RWPE1 (cell line): ENCODE measurements around the gene CLCN2.

Experiments
- CTCF ChIA-PET: fragments of 350-600 bp; sonication (Branson Sonifier 250); formaldehyde crosslinking; extraction: SDS; loops from one replicate; lab custom pipeline; 2021; lab: Yijun Ruan, JAX
- POLR2A ChIA-PET: fragments of 400-600 bp; formaldehyde crosslinking; extraction: SDS; loops from one replicate; lab custom pipeline; 2020; ENCODE audit warnings: antibody characterized with exemption; ENCODE audit not compliant: low non-redundant PET; lab: Yijun Ruan, JAX
- DNase-seq: peaks from one replicate; pipeline ENCODE4 v3.0.0; 2012; ENCODE audit warnings: low spot score
- H3K27ac ChIP-seq: fragments of 450-650 bp; 2 replicates; pipeline ENCODE4 v1.5.1; 2017
- TF ChIP-seq, protein P1 (sequence below): fragments of 450-650 bp; conservative IDR thresholded peaks from 2 replicates; pipeline ENCODE4 v1.5.1; 2017; ENCODE audit warnings: low read depth, mild to moderate bottlenecking

CLCN2 gene

DNA sequence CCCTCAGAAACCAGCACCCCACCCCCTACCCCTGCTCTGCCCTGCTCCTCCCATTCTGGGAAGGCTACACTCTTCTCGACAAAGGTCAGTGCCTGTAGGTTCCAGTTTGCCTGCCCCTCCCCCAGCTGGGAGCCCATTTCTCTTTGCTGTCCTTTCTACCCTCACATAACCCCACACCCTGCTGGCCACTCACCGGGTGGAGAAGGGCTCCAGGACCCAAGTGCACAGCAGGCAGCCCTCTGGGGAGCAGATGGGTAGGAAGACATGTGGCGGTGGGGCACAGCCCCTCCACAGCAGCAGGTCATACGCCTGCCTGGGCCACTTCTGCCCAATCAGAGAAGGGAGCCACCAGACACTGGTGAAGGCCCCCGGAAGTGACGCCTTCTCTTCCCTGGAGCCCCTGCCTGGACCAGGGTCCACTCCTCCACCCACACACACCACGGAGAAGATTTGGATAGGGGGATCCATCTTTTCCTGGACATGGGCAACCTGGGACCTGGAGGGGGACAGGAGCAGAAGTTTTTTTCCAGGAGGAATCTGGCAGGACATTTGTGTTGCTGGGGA lies 16.6 kb upstream of the CLCN2 start, which contains the start of gene THPO:
Gene THPO (minus strand): TSS at position 326 of the 564 bp plus-strand sequence. CDS start 1,948 bp downstream, outside the sequence.
- TF ChIP-seq, protein P1, sequence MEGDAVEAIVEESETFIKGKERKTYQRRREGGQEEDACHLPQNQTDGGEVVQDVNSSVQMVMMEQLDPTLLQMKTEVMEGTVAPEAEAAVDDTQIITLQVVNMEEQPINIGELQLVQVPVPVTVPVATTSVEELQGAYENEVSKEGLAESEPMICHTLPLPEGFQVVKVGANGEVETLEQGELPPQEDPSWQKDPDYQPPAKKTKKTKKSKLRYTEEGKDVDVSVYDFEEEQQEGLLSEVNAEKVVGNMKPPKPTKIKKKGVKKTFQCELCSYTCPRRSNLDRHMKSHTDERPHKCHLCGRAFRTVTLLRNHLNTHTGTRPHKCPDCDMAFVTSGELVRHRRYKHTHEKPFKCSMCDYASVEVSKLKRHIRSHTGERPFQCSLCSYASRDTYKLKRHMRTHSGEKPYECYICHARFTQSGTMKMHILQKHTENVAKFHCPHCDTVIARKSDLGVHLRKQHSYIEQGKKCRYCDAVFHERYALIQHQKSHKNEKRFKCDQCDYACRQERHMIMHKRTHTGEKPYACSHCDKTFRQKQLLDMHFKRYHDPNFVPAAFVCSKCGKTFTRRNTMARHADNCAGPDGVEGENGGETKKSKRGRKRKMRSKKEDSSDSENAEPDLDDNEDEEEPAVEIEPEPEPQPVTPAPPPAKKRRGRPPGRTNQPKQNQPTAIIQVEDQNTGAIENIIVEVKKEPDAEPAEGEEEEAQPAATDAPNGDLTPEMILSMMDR = no peak
- CTCF ChIA-PET = interaction anchor here (1.1 to 1.2 kb wide), 2 partner anchors 136 to 164 kb away, joined by 4 read pairs; no protein-coding TSS in a partner anchor
- no peak for DNase-seq
- H3K27ac ChIP-seq = no peak within 1 kb of the TSS
- POLR2A ChIA-PET = no interaction called here

- ChIA-PET CTCF (interaction anchor here (0.8 kb wide), 1 partner anchor 164 kb away, joined by 3 read pairs; no protein-coding TSS in a partner anchor), POLR2A (no interaction called here)
- TF ChIP-seq, protein P1 = no peak
- H3K27ac ChIP-seq = no peak overlapping the region
- no peak for DNase-seq
Observed at GRCh38 chr3:184377374-184377773, 16.0 kb upstream of the CLCN2 start.

- ChIA-PET POLR2A (no interaction called here), CTCF (interaction anchor here (0.6 to 1.9 kb wide), 2 partner anchors 89 to 138 kb away, joined by 3 to 12 read pairs; no protein-coding TSS in a partner anchor)
- no peak overlapping the region for H3K27ac ChIP-seq
- TF ChIP-seq, protein P1 = no peak
- DNase-seq = no peak
Observed at GRCh38 chr3:184375747-184376461, 14.5 kb upstream of the CLCN2 start.

DNA sequence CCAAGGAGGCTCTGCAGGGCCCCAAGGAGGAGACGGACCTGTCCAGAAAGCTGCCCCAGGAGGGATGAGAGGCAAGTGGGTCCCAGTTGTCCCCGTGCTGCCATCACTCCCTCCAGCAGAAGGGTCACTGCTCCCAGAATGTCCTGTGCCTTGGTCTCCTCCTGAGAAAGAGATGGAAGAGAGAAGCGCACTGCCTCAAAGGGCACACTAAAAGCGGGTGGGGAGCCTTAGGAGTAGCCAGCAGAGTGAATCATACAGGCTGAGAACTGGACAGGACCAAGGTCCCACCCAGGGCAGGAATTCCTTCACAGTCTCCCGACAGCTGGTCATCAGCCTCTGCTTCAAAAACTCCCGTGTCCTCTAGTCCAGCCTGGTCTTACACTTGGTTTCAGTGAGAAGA lies 12.0 kb upstream of the CLCN2 start:
- H3K27ac ChIP-seq = no peak overlapping the region
- ChIA-PET POLR2A (no interaction called here), CTCF (interaction anchor here (0.5 to 2.3 kb wide), 5 partner anchors 10 to 168 kb away, joined by 3 to 13 read pairs (median 6); no protein-coding TSS in a partner anchor)
- no peak for DNase-seq
- TF ChIP-seq, protein P1 = no peak

DNA sequence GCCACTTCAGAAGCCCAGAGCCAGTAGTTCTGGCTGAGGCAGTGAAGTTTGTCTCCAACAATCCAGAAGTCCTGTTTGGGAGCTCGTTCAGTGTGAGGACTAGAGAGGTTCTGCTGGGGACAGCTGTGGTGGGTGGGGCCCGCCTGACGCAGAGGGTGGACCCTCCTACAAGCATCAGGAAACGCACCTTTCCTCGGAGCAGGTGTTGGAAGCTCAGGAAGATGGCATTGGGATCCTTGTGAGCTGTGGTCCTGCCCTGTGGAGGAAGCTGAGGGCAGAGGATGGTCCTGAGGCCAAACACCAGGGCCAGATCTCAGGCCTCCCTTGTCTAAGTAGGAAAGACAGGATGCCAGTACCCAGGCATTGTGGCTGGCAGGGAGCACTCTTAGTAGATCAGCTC lies 11.5 kb upstream of the CLCN2 start:
- POLR2A ChIA-PET = no interaction called here
- TF ChIP-seq, protein P1 = no peak
- no peak for DNase-seq
- H3K27ac ChIP-seq = no peak overlapping the region
- CTCF ChIA-PET = interaction anchor here (0.6 to 2.6 kb wide), 6 partner anchors 9 to 168 kb away, joined by 3 to 44 read pairs (median 7); no protein-coding TSS in a partner anchor

GRCh38 chr3:184372296-184372821 lies 11.0 kb upstream of the CLCN2 start:
- no peak overlapping the region for H3K27ac ChIP-seq
- CTCF ChIA-PET = interaction anchor here (0.6 to 2.6 kb wide), 12 partner anchors 8 to 173 kb away, joined by 3 to 44 read pairs (median 5); no protein-coding TSS in a partner anchor
- POLR2A ChIA-PET = no interaction called here
- TF ChIP-seq, protein P1 = no peak
- DNase-seq = no peak
